ENCODE results near the gene GNG8.

The GNG8 gene

DNA sequence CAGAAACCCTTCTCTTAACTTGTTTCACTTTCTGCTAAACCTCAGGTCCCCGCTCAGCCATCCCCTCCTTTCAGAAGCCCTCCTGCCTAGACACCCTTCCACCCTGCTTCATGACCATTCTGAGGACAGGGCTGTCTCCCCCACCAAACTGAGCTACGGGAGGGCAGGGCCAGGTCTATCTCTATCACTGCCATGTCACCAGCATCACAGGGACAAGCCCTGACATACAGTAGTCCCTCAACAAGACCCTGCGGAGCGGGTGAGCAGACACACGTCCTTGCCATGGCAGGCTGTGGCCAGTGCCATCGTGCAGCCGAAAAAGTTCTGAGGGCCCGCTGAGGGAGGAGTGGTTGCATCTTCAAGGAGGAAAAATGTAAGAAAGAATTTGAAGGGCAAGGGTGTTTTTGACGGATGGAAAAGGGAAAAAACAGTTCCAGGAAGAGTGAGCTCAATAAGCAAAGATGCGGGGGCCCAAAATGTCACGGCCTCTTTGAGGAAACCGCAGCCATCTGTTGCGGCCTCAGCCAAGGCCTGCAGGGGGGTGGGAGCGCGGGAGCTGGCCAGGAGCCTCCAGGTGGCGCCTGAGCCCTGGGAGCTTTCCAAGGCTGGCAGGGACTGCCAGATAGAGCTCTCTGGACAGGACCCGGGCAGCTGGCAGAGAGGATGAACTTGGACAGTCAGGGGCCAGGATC, 19.2 kb downstream of the GNG8 start:
- peak; percentile 52 for DNase-seq

- DNase-seq = no peak
These were observed 20.0 kb downstream of the GNG8 start for GRCh38 chr19:46615966-46616365.

DNA sequence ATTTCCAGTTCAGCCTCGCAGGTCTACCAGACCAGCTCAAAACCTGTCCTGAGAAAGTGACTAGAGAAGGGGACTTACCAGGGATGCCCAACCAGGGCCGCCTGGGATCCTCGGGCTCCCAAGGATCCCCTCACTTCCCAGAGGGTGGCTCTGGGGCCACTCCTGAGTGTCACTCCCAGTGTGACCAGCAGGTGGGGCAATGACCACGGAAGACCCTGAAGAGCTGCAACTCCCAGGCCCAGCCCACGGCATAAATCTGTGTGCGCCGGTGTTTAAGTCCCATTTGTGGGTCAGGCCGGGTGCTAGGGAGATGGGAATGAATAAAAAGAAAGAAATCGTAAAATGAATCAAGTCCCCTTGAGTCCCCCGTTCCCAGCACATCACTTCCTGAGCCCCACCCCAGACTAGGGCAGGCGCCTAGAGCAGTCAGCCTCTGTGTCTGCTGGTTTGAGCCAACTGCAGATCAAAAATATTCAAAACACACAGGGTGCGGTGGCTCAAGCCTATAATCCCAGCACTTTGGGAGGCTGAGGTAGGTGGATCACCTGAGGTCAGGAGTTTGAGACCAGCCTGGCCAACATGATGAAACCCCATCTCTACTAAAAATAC, 21.8 kb downstream of the GNG8 start:
- DNase-seq = peak; percentile 84

- no peak for DNase-seq
These were observed 22.5 kb downstream of the GNG8 start for GRCh38 chr19:46613525-46613924.

- DNase-seq = no peak
These were observed 24.2 kb downstream of the GNG8 start for GRCh38 chr19:46611776-46612175.

DNA sequence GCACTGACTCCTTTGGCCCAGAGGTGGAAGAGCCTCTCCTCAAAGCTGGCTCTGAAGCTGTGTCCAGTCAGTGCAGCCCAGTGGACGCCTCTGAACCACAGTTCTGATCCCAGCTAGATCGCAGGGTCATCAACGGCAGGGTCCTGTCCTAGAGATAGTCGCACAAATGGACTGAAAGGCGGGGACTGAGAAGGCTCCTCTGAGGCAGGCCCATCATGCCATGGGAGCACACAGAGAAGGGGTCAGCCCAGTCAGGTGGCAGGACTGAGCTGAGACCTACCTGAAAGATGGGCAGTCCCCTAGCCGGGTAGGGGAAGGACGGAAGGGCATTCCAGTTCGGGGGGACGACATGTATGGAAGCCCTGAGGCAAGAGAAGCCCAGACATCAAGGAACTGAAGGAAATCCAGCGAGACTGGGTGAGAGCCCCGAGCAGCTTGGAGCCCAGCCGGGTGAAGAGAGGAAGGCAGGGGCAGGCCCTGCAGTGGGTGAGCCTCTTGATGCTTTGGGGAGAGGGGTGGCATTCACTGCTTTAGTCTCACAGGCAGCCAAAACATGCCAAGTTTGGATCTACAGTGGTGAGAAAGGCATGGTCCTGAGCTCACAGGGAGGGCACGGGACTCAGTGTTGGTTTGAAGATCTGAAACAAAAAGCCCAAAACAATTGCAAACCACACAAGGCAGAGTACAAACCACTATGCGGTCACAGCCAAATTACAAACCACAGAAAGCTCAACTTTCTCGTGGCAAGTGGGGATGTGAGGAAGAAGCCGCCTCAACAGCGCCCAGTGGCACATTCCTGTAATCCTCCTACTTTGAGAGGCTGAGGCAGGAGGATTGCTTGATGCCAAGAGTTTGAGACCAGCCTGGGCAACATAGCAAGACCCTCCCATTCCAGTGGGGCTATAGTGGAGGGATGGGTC, 24.9 kb downstream of the GNG8 start:
- DNase-seq = no peak

DNA sequence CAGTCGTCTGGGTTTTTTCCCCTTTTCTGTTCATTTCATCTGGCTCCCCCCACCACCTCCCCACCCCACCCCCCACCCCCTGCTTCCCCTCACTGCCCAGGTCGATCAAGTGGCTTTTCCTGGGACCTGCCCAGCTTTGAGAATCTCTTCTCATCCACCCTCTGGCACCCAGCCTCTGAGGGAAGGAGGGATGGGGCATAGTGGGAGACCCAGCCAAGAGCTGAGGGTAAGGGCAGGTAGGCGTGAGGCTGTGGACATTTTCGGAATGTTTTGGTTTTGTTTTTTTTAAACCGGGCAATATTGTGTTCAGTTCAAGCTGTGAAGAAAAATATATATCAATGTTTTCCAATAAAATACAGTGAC, 25.6 kb downstream of the GNG8 start:
- DNase-seq = no peak

DNA sequence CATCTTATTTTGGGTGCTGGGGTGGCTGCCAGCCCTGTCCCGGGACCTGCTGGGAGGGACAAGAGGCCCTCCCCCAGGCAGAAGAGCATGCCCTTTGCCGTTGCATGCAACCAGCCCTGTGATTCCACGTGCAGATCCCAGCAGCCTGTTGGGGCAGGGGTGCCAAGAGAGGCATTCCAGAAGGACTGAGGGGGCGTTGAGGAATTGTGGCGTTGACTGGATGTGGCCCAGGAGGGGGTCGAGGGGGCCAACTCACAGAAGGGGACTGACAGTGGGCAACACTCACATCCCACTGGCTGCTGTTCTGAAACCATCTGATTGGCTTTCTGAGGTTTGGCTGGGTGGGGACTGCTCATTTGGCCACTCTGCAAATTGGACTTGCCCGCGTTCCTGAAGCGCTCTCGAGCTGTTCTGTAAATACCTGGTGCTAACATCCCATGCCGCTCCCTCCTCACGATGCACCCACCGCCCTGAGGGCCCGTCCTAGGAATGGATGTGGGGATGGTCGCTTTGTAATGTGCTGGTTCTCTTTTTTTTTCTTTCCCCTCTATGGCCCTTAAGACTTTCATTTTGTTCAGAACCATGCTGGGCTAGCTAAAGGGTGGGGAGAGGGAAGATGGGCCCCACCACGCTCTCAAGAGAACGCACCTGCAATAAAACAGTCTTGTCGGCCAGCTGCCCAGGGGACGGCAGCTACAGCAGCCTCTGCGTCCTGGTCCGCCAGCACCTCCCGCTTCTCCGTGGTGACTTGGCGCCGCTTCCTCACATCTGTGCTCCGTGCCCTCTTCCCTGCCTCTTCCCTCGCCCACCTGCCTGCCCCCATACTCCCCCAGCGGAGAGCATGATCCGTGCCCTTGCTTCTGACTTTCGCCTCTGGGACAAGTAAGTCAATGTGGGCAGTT, 26.2 kb downstream of the GNG8 start:
- no peak for DNase-seq

- DNase-seq = no peak
These were observed 27.2 kb downstream of the GNG8 start for GRCh38 chr19:46608581-46609345.

DNA sequence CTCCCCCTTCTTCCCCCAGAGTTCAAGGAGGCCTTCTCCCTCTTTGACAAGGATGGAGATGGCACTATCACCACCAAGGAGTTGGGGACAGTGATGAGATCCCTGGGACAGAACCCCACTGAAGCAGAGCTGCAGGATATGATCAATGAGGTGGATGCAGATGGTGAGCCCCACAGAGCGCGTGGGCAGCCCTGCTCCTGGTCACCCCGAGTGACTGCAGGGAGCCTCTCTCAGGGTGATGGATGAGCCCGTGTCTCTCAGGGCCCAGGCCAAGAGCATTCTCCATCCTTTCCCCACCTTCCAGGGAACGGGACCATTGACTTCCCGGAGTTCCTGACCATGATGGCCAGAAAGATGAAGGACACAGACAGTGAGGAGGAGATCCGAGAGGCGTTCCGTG, 27.8 kb downstream of the GNG8 start:
- no peak for DNase-seq

DNA sequence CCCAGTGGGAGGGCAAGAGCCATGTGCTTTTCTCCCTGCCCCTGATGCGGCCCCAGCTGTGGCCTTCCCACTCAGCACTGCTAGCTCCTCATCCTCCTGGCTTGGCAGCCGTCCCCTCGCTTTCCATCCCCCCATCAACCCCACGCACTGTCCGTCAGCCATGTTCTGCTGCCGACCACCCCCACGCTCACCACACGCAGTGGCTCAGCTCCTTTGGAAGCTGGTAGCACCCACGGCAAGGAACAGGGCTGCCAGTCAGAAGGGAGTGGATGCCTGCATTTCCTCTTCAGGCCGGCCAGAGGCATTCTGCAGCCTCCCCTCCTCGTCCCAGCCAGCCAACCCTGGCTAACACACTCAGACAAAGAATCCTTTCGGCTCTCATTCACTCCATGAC, 28.6 kb downstream of the GNG8 start:
- DNase-seq = no peak

GRCh38 chr19:46606681-46607447, 29.1 kb downstream of the GNG8 start:
- DNase-seq = no peak

DNA sequence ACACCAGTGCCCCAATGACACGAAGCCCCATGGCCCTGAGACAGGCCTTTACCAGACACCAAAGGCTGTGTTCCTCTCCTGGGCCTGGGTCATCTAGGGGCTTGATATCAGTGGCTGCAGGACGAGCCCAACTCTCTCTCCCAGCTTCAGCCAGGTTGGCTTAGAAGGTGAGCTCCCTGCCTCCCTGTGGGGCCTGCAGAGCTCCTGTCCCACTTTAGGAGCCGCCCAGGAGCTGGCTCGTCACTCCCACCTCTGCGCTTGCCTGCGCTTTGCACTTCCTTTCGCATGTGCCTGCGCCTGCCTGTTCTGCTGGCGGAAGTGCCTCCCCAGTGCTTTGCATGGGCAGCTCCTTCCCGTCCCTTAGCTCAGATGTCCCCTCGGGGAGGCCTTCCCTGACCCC, 30.0 kb downstream of the GNG8 start:
- DNase-seq = no peak

- no peak for DNase-seq
These were observed 30.6 kb downstream of the GNG8 start for GRCh38 chr19:46605356-46605821.

GRCh38 chr19:46604781-46605355, 31.1 kb downstream of the GNG8 start:
- DNase-seq = no peak

DNA sequence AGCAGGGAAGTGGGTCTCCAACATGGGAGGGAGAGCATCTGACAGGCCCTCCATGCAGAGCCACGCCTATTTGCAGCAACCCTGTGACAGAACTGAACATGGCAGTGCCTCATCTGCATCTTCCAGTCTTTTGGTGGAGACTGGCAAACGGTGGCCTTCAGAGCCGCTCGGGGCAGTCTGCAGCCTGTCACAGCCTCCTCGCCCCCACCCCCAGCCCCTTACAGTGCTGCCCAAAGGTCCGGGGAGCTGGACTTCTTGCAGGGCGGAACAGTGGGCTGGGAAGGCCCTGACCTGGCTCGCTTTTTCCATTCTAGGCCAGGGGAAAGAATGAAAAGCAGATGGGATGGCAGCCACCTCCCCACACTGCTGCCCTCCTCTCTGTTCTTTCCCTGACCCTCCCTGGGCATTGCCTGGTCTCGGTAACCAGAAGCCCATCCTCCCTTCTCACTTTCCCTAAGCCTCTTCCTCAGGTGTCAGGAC, 32.2 kb downstream of the GNG8 start:
- no peak for DNase-seq

- DNase-seq = no peak
These were observed 32.8 kb downstream of the GNG8 start for GRCh38 chr19:46603195-46603637.

GRCh38 chr19:46602392-46603194, 33.4 kb downstream of the GNG8 start:
- DNase-seq = peak; percentile 60
